ENCODE data around the gene MAGEA9B. TPM values are rescaled to one million over a fixed set of nuclear protein-coding genes. Genes with fewer than 3 reads are reported as not detected.
"Not testable (repeated sequence)": the region's sequence is repeated elsewhere in the genome, so short reads cannot be mapped to it uniquely, and the experiment has no call there.

Gene MAGEA9B
- polyA plus RNA-seq, 1 donor from 2014 or later, result not detected

DNA sequence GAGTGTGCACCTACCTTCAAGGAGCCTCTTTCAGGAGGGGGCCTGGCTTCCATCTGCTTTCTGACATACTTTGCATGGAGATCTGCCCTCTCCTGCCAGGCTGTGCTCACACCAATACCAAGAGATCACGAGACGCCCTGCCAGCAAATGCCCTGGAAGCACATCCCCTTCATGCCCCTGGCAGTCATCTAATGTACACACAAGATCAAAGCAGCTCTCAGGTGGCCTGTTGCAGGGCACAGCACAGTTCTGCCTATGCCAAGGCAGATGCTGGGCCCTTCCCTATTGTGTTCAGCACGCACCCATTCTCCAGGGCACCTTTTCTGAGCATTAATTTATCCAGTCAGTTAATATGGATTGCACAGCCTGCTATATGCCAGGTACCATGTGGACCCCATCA is 54.4 kb downstream of the MAGEA9B start:
- not testable (repeated sequence) for H3K36me3 ChIP-seq (ENCODE audit: insufficient read depth, low read length); H3K9me3 ChIP-seq (ENCODE audit: low read length); H3F3A ChIP-seq (ENCODE audit: insufficient read depth, low read length, poor library complexity, severe bottlenecking); H3K9me2 ChIP-seq (ENCODE audit: insufficient read depth, low read length); H3K4me2 ChIP-seq (ENCODE audit: low read length); H3K79me2 ChIP-seq (replicated peaks; ENCODE audit: insufficient read depth, low read length); H3K9ac ChIP-seq (ENCODE audit: low read length); H3K27me3 ChIP-seq (ENCODE audit: insufficient read depth, low read depth, low read length); H3K4me3 ChIP-seq (ENCODE audit: low read length); H3K27ac ChIP-seq (ENCODE audit: low read length); H2AFZ ChIP-seq (ENCODE audit: low read depth, low read length); H4K20me1 ChIP-seq (ENCODE audit: insufficient read depth)

Other genes with a start within 250 kb of the MAGEA9B start
- 52.0 and 65.0 TPM in 2 replicates for gene IDS, start 82.2 kb downstream of the MAGEA9B start, polyA plus RNA-seq
- gene EOLA1, start 46.4 kb downstream of the MAGEA9B start, polyA plus RNA-seq, result 31.1 and 51.9 TPM in 2 replicates
- not detected in 2 replicates for gene HSFX3, start 37.5 kb downstream of the MAGEA9B start, polyA plus RNA-seq
- gene HSFX2, start 7.9 kb upstream of the MAGEA9B start, polyA plus RNA-seq, result 1.3 TPM in 1 of 2 replicates, not detected in the other
- 36.5 and 50.0 TPM in 2 replicates for gene TMEM185A, start 44.3 kb upstream of the MAGEA9B start, polyA plus RNA-seq
- not detected in 2 replicates for gene MAGEA11, start 124.6 kb upstream of the MAGEA9B start, polyA plus RNA-seq
- gene HSFX1, start 186.6 kb upstream of the MAGEA9B start, polyA plus RNA-seq, result 0.57 and 1.3 TPM in 2 replicates
- gene MAGEA9, start 194.5 kb upstream of the MAGEA9B start, polyA plus RNA-seq, result not detected in 2 replicates